ENCODE results near the gene SLC6A18.

GRCh38 chr5:1207555-1207954, 17.6 kb upstream of the SLC6A18 start:
- TF ChIP-seq ZNF263 (CRISPR knock-in tag; IDR thresholded peaks at IDR 0.05) (no peak), SIN3A (IDR thresholded peaks at IDR 0.05; ENCODE audit: borderline replicate concordance, low read depth, low read length) (no peak), TGIF2 (CRISPR knock-in tag; IDR thresholded peaks at IDR 0.05) (no peak), SMAD1 (CRISPR knock-in tag; IDR thresholded peaks at IDR 0.05; ENCODE audit: borderline replicate concordance, low read depth) (no peak), ZNF282 (IDR thresholded peaks at IDR 0.05; ENCODE audit: partially characterized antibody) (no peak), TOE1 (CRISPR knock-in tag; IDR thresholded peaks at IDR 0.05) (no peak), ZBTB49 (CRISPR knock-in tag; IDR thresholded peaks at IDR 0.05; ENCODE audit: borderline replicate concordance) (no peak), ZBTB2 (CRISPR knock-in tag; IDR thresholded peaks at IDR 0.05; ENCODE audit: low read depth) (no peak)

Measured in HepG2 (cell line).